ENCODE measurements around the gene AUH.

- TF ChIP-seq CTCF (IDR thresholded peaks at IDR 0.05) = no peak
- TF ChIP-seq POLR2A (IDR thresholded peaks at IDR 0.05) = no peak
Measured at GRCh38 chr9:91222457-91222856, 139.3 kb downstream of the AUH start.

Measured in esophagus squamous epithelium (tissue), 4 donors.